ENCODE results near the gene AIG1. TPM values are rescaled to one million over a fixed set of nuclear protein-coding genes. Genes with fewer than 3 reads are reported as not detected.

The AIG1 gene
- total and polyA plus RNA-seq, 2 experiments from 2014 or later: 92.8 to 102 TPM

- no peak for TF ChIP-seq EZH2phosphoT487 (IDR thresholded peaks at IDR 0.05; ENCODE audit: low read depth, severe bottlenecking, unreplicated experiment)
- H4K20me1 ChIP-seq (ENCODE audit: insufficient read depth, poor library complexity, severe bottlenecking): no peaks in the 10 kb centered on the region
- H3K36me3 ChIP-seq (replicated peaks; ENCODE audit: insufficient read depth, low read depth): no peaks in the 10 kb centered on the region
- H3K4me3 ChIP-seq: no peak overlapping the region
- no peak for DNase-seq (ENCODE audit: low spot score)
- WGBS (ENCODE audit: low lambda C conversion rate, missing lambda C conversion rate): 98% methylated on average over 1 of the region's 1 CpG
- no peaks in the 10 kb centered on the region for H3K79me2 ChIP-seq
- no peaks in the 10 kb centered on the region for H3K9me2 ChIP-seq (replicated peaks; ENCODE audit: insufficient read depth)
- no peaks in the 10 kb centered on the region for H3K9me3 ChIP-seq (ENCODE audit: low read depth)
- H3K4me2 ChIP-seq: no peak overlapping the region
- no peak overlapping the region for H3K27ac ChIP-seq
- no peaks in the 10 kb centered on the region for H3K27me3 ChIP-seq
- H2AFZ ChIP-seq: no peak overlapping the region
- H3K4me1 ChIP-seq (ENCODE audit: insufficient read depth): no peaks in the 10 kb centered on the region
Measured at GRCh38 chr6:143238306-143238705, 177.6 kb downstream of the AIG1 start.

GRCh38 chr6:143241111-143241510 lies 180.4 kb downstream of the AIG1 start:
- TF ChIP-seq EZH2phosphoT487 (IDR thresholded peaks at IDR 0.05; ENCODE audit: low read depth, severe bottlenecking, unreplicated experiment): no peak
- TF ChIP-seq EZH2 (IDR thresholded peaks at IDR 0.05; ENCODE audit: borderline replicate concordance): no peak
- TF ChIP-seq CTCF (IDR thresholded peaks at IDR 0.05; ENCODE audit: poor library complexity): no peak
- H2AFZ ChIP-seq: no peak overlapping the region
- no peaks in the 10 kb centered on the region for H4K20me1 ChIP-seq (ENCODE audit: insufficient read depth, poor library complexity, severe bottlenecking)
- H3K4me2 ChIP-seq: no peak overlapping the region
- no peaks in the 10 kb centered on the region for H3K36me3 ChIP-seq (replicated peaks; ENCODE audit: insufficient read depth, low read depth)
- no peak for DNase-seq (ENCODE audit: low spot score)
- no peaks in the 10 kb centered on the region for H3K79me2 ChIP-seq
- WGBS (ENCODE audit: low lambda C conversion rate, missing lambda C conversion rate): 87% methylated on average over 4 of the region's 4 CpGs
- no peaks in the 10 kb centered on the region for H3K27me3 ChIP-seq
- no peaks in the 10 kb centered on the region for H3K9me2 ChIP-seq (replicated peaks; ENCODE audit: insufficient read depth)
- no peak overlapping the region for H3K27ac ChIP-seq
- H3K9me3 ChIP-seq (ENCODE audit: low read depth): no peaks in the 10 kb centered on the region
- no peaks in the 10 kb centered on the region for H3K4me1 ChIP-seq (ENCODE audit: insufficient read depth)
- H3K4me3 ChIP-seq: no peak overlapping the region

GRCh38 chr6:143241911-143242310 lies 181.2 kb downstream of the AIG1 start:
- no peak for DNase-seq (ENCODE audit: low spot score)
- Histone ChIP-seq H3K4me3 (no peak overlapping the region), H3K36me3 (replicated peaks; ENCODE audit: insufficient read depth, low read depth) (no peaks in the 10 kb centered on the region), H2AFZ (no peak overlapping the region), H3K9me3 (ENCODE audit: low read depth) (no peaks in the 10 kb centered on the region), H3K9me2 (replicated peaks; ENCODE audit: insufficient read depth) (no peaks in the 10 kb centered on the region), H3K4me2 (no peak overlapping the region), H3K27ac (no peak overlapping the region), H3K27me3 (no peaks in the 10 kb centered on the region), H3K4me1 (ENCODE audit: insufficient read depth) (no peaks in the 10 kb centered on the region), H3K79me2 (no peaks in the 10 kb centered on the region), H4K20me1 (ENCODE audit: insufficient read depth, poor library complexity, severe bottlenecking) (no peaks in the 10 kb centered on the region)
- TF ChIP-seq EZH2 (IDR thresholded peaks at IDR 0.05; ENCODE audit: borderline replicate concordance): no peak
- no peak for TF ChIP-seq CTCF (IDR thresholded peaks at IDR 0.05; ENCODE audit: poor library complexity)
- TF ChIP-seq EZH2phosphoT487 (IDR thresholded peaks at IDR 0.05; ENCODE audit: low read depth, severe bottlenecking, unreplicated experiment): no peak
- WGBS (ENCODE audit: low lambda C conversion rate, missing lambda C conversion rate): 78% methylated on average over 5 of the region's 5 CpGs

GRCh38 chr6:143243786-143244185 lies 183.1 kb downstream of the AIG1 start:
- no peaks in the 10 kb centered on the region for H3K9me2 ChIP-seq (replicated peaks; ENCODE audit: insufficient read depth)
- no peaks in the 10 kb centered on the region for H3K4me1 ChIP-seq (ENCODE audit: insufficient read depth)
- WGBS (ENCODE audit: low lambda C conversion rate, missing lambda C conversion rate): 93% methylated on average over 1 of the region's 1 CpG
- no peaks in the 10 kb centered on the region for H3K79me2 ChIP-seq
- H2AFZ ChIP-seq: no peak overlapping the region
- H3K4me2 ChIP-seq: no peak overlapping the region
- no peaks in the 10 kb centered on the region for H3K27me3 ChIP-seq
- H4K20me1 ChIP-seq (ENCODE audit: insufficient read depth, poor library complexity, severe bottlenecking): no peaks in the 10 kb centered on the region
- H3K4me3 ChIP-seq: no peak overlapping the region
- no peak overlapping the region for H3K27ac ChIP-seq
- DNase-seq (ENCODE audit: low spot score): no peak
- no peaks in the 10 kb centered on the region for H3K36me3 ChIP-seq (replicated peaks; ENCODE audit: insufficient read depth, low read depth)
- no peaks in the 10 kb centered on the region for H3K9me3 ChIP-seq (ENCODE audit: low read depth)
- TF ChIP-seq EZH2 (IDR thresholded peaks at IDR 0.05; ENCODE audit: borderline replicate concordance) (no peak), CTCF (IDR thresholded peaks at IDR 0.05; ENCODE audit: poor library complexity) (no peak), EZH2phosphoT487 (IDR thresholded peaks at IDR 0.05; ENCODE audit: low read depth, severe bottlenecking, unreplicated experiment) (no peak)

All from hepatocyte (in vitro differentiated cells).